Endothelial cell of umbilical vein (primary cell): ENCODE measurements around the gene SUGP2. TPM values are rescaled to one million over a fixed set of nuclear protein-coding genes. Genes with fewer than 3 reads are reported as not detected.

ENCODE experiments used
- BruUV-seq: library from RNA; stranded (reverse); fragments of 400-500 nt; replicated peaks from 2 replicates; lab custom pipeline; 2021; lab: Mats Ljungman, UMichigan
- CTCF ChIA-PET: fragments of 300-600, 350-600 bp; sonication (Branson Sonifier 250); formaldehyde crosslinking; loops from one replicate; lab custom pipeline; 2021; ENCODE audit warnings: antibody characterized with exemption, inconsistent platforms; lab: Charles Lee
- POLR2A ChIA-PET: fragments of 300-600, 350-600 bp; sonication (Branson Sonifier 250); formaldehyde crosslinking; loops from one replicate; lab custom pipeline; 2021; ENCODE audit warnings: antibody characterized with exemption, inconsistent platforms; lab: Charles Lee
- DNase-seq: peaks from one replicate; pipeline ENCODE4 v3.0.0-alpha.2; 2011; ENCODE audit warnings: low read depth, low spot score
- FAIRE-seq: peaks from 2 replicates; lab custom pipeline; 2011; peaks lifted over from hg19 to GRCh38; lab: Jason Lieb, UNC
- H2AFZ ChIP-seq: 2 replicates; pipeline ENCODE4 v1.6.0; 2012; ENCODE audit warnings: low read depth, low read length, control low read depth, inconsistent platforms
- H3K27ac ChIP-seq: 2 replicates; pipeline ENCODE4 v1.5.1; 2011; ENCODE audit warnings: low read depth, mild to moderate bottlenecking, control low read depth, low read length, moderate library complexity; ENCODE audit not compliant: insufficient read depth
- H3K27me3 ChIP-seq, 2 experiments: 2 replicates each; pipeline versions ENCODE4 v1.6.0 to v1.6.1; 2011; ENCODE audit warnings: low read length in 2 of 2, mixed read lengths in 1 of 2; ENCODE audit not compliant: control insufficient read depth in 2 of 2, insufficient read depth in 2 of 2
- H3K36me3 ChIP-seq, 2 experiments: 2 replicates in 1 of 2; 3 replicates in 1 of 2; pipeline ENCODE4 v1.5.1; 2011; ENCODE audit warnings: low read length in 2 of 2, mild to moderate bottlenecking in 1 of 2, moderate library complexity in 1 of 2; ENCODE audit not compliant: control insufficient read depth in 2 of 2, insufficient read depth in 2 of 2; ENCODE audit errors: extremely low read depth in 1 of 2
- H3K4me1 ChIP-seq: 3 replicates; pipeline ENCODE4 v1.5.1; 2011; ENCODE audit warnings: mild to moderate bottlenecking, low read length; ENCODE audit not compliant: control insufficient read depth, insufficient read depth; ENCODE audit errors: extremely low read depth
- H3K4me2 ChIP-seq: 2 replicates; pipeline ENCODE4 v1.6.1; 2011; ENCODE audit warnings: low read length, control low read depth, mixed read lengths; ENCODE audit not compliant: insufficient read depth
- H3K4me3 ChIP-seq, 3 experiments: fragments of 200-600 bp in 1 of 3; sonication (generic), shearing (Covaris generic) in 1 of 3; replicated peaks in 1 of 3; 2 replicates each; pipeline ENCODE4 v1.5.1; 2011 to 2016; ENCODE audit warnings: control low read depth in 3 of 3, low read length in 3 of 3, mild to moderate bottlenecking in 2 of 3, inconsistent platforms in 1 of 3, low read depth in 1 of 3, moderate library complexity in 1 of 3; ENCODE audit not compliant: insufficient read depth in 1 of 3
- H3K79me2 ChIP-seq: 2 replicates; pipeline ENCODE4 v1.6.0; 2012; ENCODE audit warnings: low read length, inconsistent platforms; ENCODE audit not compliant: control insufficient read depth, insufficient read depth
- H3K9ac ChIP-seq: replicated peaks from 2 replicates; pipeline ENCODE3; 2011; ENCODE audit warnings: low read length, control low read depth; ENCODE audit not compliant: insufficient read depth; ENCODE audit errors: extremely low read depth
- H3K9me1 ChIP-seq: replicated peaks from 3 replicates; pipeline ENCODE4 v1.6.0; 2011; ENCODE audit warnings: mild to moderate bottlenecking, low read length; ENCODE audit not compliant: control insufficient read depth, insufficient read depth; ENCODE audit errors: extremely low read depth
- H3K9me3 ChIP-seq: replicated peaks from 2 replicates; pipeline ENCODE4 v1.5.1; 2012; ENCODE audit warnings: low read length, inconsistent platforms; ENCODE audit not compliant: control insufficient read depth, insufficient read depth
- H4K20me1 ChIP-seq: replicated peaks from 2 replicates; pipeline ENCODE3; 2011; ENCODE audit warnings: mild to moderate bottlenecking, low read length; ENCODE audit not compliant: control insufficient read depth, insufficient read depth; ENCODE audit errors: extremely low read depth
- EZH2 ChIP-seq: IDR thresholded peaks from 2 replicates; pipeline ENCODE4 v1.6.1; 2012; ENCODE audit warnings: borderline replicate concordance, low read depth, mild to moderate bottlenecking, moderate library complexity, low read length, inconsistent platforms; ENCODE audit not compliant: severe bottlenecking
- FOS ChIP-seq: IDR thresholded peaks from 2 replicates; pipeline ENCODE4 v1.6.1; 2011; ENCODE audit warnings: mild to moderate bottlenecking, low read length, moderate library complexity, borderline replicate concordance; ENCODE audit not compliant: insufficient read depth
- GATA2 ChIP-seq: IDR thresholded peaks from 2 replicates; pipeline ENCODE4 v1.7.0; 2011; ENCODE audit warnings: low read depth, mild to moderate bottlenecking, moderate library complexity, mixed read lengths, low read length; ENCODE audit not compliant: insufficient read length, insufficient read depth
- JUN ChIP-seq: IDR thresholded peaks from 2 replicates; pipeline ENCODE4 v1.6.1; 2011; ENCODE audit warnings: borderline replicate concordance, low read depth; ENCODE audit not compliant: insufficient read length, insufficient read depth
- MYC ChIP-seq: IDR thresholded peaks from one replicate; pipeline ENCODE4 v1.6.1; 2011; ENCODE audit warnings: mild to moderate bottlenecking, low read depth, low read length
- POLR2A ChIP-seq: IDR thresholded peaks from 2 replicates; pipeline ENCODE4 v1.6.1; 2012; ENCODE audit warnings: low read depth, mild to moderate bottlenecking, control low read depth, low read length
- POLR2AphosphoS5 ChIP-seq: IDR thresholded peaks from 2 replicates; pipeline ENCODE4 v1.6.1; 2012; ENCODE audit warnings: low read depth, mild to moderate bottlenecking, control low read depth, low read length, moderate library complexity; ENCODE audit not compliant: insufficient read depth
- dilution Hi-C: fragments of 300-500 bp; cut with MboI; formaldehyde crosslinking; loops from one replicate; pipeline ENCODE4 v1.15.0; 2019; ENCODE audit warnings: low sequenced_read_pairs; ENCODE audit not compliant: extremely low pct_ligation_motif_present
- intact Hi-C: fragments of 100-400 bp; cut with micrococcal nuclease; formaldehyde crosslinking; loops from one replicate; pipeline ENCODE4 v1.10.0; 2022
- polyA plus RNA-seq, 4 experiments: library from polyadenylated mRNA; depleted of rRNA in 3 of 4; stranded (reverse) in 3 of 4; unstranded in 1 of 4; fragments of >200 nt; gene quantifications; 2 replicates each; pipeline versions ENCODE4 v1.2.1 to v1.2.3, GENCODE V29; 2011 to 2012; ENCODE audit warnings: missing spikeins in 1 of 4
- total RNA-seq: library from RNA; stranded (reverse); gene quantifications from 2 replicates; pipeline ENCODE4 v1.2.3, GENCODE V29; 2021
- TF ChIP-seq, protein P1 (sequence below): IDR thresholded peaks from 2 replicates; pipeline ENCODE4 v1.6.1; 2011; ENCODE audit not compliant: insufficient read depth, insufficient read length
- TF ChIP-seq, protein P2 (sequence below), 2 donors: IDR thresholded peaks; 1 replicate in 1 of 2; 2 replicates in 1 of 2; pipeline ENCODE4 v1.5.1; 2011; ENCODE audit warnings: low read length in 2 of 2, mild to moderate bottlenecking in 2 of 2, moderate library complexity in 2 of 2, control low read depth in 1 of 2, inconsistent platforms in 1 of 2, low read depth in 1 of 2; ENCODE audit not compliant: insufficient read depth in 1 of 2; ENCODE audit errors: extremely low read depth in 1 of 2

Gene SUGP2
- total and polyA plus RNA-seq, 2 donors (not counting 3 experiments of a cell fraction or from before 2014, with no cell fraction given), result 44.6 to 79.7 TPM

DNA sequence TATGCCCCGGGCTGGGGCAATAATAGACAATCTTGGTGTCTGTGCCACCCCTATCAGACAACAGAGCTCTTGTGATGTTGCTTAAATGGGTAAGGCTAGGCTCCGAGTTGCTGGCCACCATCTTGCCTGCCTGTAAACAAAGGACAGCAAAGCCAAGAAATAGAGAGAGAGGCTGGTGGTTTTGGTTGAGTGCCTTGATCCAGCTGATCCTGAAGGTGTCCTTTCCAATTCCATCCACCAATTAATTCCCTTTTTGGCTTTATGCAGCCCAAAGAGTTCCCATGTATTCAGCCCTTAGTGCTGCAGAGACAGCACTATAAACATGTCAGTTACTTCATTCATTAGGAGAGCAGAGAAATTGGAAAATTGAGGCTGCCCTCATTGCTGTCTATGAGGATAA is 50.6 kb downstream of the SUGP2 start:
- peaks cover 0 to 8% of the 10 kb centered on the region in 2 experiments for H3K27me3 ChIP-seq
- FAIRE-seq (no peak), DNase-seq (no peak)
- intact Hi-C loops (no loop called here), dilution Hi-C loops (no loop called here)
- H3K4me3 ChIP-seq, result no peak overlapping the region
- no TSS peak for BruUV-seq
- no peaks in the 10 kb centered on the region for H3K9me1 ChIP-seq
- H4K20me1 ChIP-seq, result no peaks in the 10 kb centered on the region
- H3K4me1 ChIP-seq, result peaks cover 16% of the 10 kb centered on the region
- ChIA-PET POLR2A (interaction anchor here (0.5 kb wide), 1 partner anchor 22 kb away, joined by 3 read pairs; no protein-coding TSS in a partner anchor), CTCF (interaction anchor here (0.7 kb wide), 1 partner anchor 15 kb away, joined by 3 read pairs; no protein-coding TSS in a partner anchor)
- no peaks in the 10 kb centered on the region for H3K9me3 ChIP-seq
- H3K9ac ChIP-seq, result no peak overlapping the region
- H3K36me3 ChIP-seq, result no peaks in the 10 kb centered on the region
- H3K27ac ChIP-seq, result no peak overlapping the region
- no peak for TF ChIP-seq POLR2AphosphoS5
- TF ChIP-seq JUN, result no peak
- no peak for TF ChIP-seq GATA2
- TF ChIP-seq FOS, result no peak
- TF ChIP-seq POLR2A, result no peak
- no peak for TF ChIP-seq EZH2
- TF ChIP-seq, protein P1, sequence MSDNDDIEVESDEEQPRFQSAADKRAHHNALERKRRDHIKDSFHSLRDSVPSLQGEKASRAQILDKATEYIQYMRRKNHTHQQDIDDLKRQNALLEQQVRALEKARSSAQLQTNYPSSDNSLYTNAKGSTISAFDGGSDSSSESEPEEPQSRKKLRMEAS, result no peak
- TF ChIP-seq MYC, result no peak
- TF ChIP-seq, protein P2, sequence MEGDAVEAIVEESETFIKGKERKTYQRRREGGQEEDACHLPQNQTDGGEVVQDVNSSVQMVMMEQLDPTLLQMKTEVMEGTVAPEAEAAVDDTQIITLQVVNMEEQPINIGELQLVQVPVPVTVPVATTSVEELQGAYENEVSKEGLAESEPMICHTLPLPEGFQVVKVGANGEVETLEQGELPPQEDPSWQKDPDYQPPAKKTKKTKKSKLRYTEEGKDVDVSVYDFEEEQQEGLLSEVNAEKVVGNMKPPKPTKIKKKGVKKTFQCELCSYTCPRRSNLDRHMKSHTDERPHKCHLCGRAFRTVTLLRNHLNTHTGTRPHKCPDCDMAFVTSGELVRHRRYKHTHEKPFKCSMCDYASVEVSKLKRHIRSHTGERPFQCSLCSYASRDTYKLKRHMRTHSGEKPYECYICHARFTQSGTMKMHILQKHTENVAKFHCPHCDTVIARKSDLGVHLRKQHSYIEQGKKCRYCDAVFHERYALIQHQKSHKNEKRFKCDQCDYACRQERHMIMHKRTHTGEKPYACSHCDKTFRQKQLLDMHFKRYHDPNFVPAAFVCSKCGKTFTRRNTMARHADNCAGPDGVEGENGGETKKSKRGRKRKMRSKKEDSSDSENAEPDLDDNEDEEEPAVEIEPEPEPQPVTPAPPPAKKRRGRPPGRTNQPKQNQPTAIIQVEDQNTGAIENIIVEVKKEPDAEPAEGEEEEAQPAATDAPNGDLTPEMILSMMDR (IDR thresholded peaks at IDR 0.05; ENCODE audit: extremely low read depth in 1 of 2, insufficient read depth in 1 of 2, low read depth in 1 of 2, low read length in 2 of 2), result no peak
- H3K79me2 ChIP-seq, result no peaks in the 10 kb centered on the region
- no peak overlapping the region for H3K4me2 ChIP-seq
- no peak overlapping the region for H2AFZ ChIP-seq
